22Rv1 (cell line): ENCODE measurements around the gene CAPZB.

ENCODE experiments used
- CTCF ChIP-seq: fragments of 450-650 bp; IDR thresholded peaks from 2 replicates; pipeline ENCODE4 v1.5.1; 2017; ENCODE audit warnings: mild to moderate bottlenecking
- ZFX ChIP-seq: fragments of 450-650 bp; IDR thresholded peaks from 2 replicates; pipeline ENCODE4 v1.6.1; 2017; ENCODE audit warnings: antibody characterized with exemption, borderline replicate concordance

- TF ChIP-seq CTCF (no peak), ZFX (no peak)
Measured at GRCh38 chr1:19403256-19403655, 82.1 kb downstream of the CAPZB start.
